HepG2 (cell line): Measurements from ENCODE around the gene PLA2R1.

Source experiments
- CTCF ChIP-seq: sonication (generic); formaldehyde crosslinking; IDR thresholded peaks from 2 replicates; pipeline ENCODE4 v1.5.0; 2020; ENCODE audit warnings: mild to moderate bottlenecking, missing genetic modification reagents, moderate library complexity
- EHMT2 ChIP-seq: fragments of 200-600 bp; sonication (generic); IDR thresholded peaks from 2 replicates; pipeline ENCODE4 v1.7.0; 2017; ENCODE audit warnings: antibody characterized with exemption, low read depth, low read length, borderline replicate concordance
- EZH2 ChIP-seq: conservative IDR thresholded peaks from 2 replicates; pipeline ENCODE4 v1.6.1; 2012; ENCODE audit warnings: mild to moderate bottlenecking, low read depth, low read length, moderate library complexity
- FOXP1 ChIP-seq, 2 experiments: fragments of 450-650 bp in 1 of 2; IDR thresholded peaks; 2 replicates each; pipeline ENCODE4 v1.6.1; 2017 to 2018; ENCODE audit warnings: antibody characterized with exemption in 1 of 2
- FOXP4 ChIP-seq: sonication (generic); formaldehyde crosslinking; IDR thresholded peaks from 2 replicates; pipeline ENCODE4 v1.4.0; 2020; ENCODE audit warnings: missing genetic modification reagents
- MYNN ChIP-seq: sonication (generic); formaldehyde crosslinking; IDR thresholded peaks from 2 replicates; pipeline ENCODE4 v1.4.0; 2020; ENCODE audit warnings: mild to moderate bottlenecking, low read depth, missing genetic modification reagents
- NR3C1 ChIP-seq: sonication (generic); formaldehyde crosslinking; IDR thresholded peaks from 2 replicates; pipeline ENCODE4 v1.4.0; 2020; ENCODE audit warnings: missing genetic modification reagents
- POLR2A ChIP-seq, 2 experiments: IDR thresholded peaks; 2 replicates each; pipeline ENCODE4 v1.6.1; 2011; ENCODE audit warnings: low read depth in 2 of 2, low read length in 2 of 2, mild to moderate bottlenecking in 1 of 2, moderate library complexity in 1 of 2; ENCODE audit not compliant: insufficient read depth in 1 of 2
- RBAK ChIP-seq: sonication (generic); formaldehyde crosslinking; IDR thresholded peaks from 2 replicates; pipeline ENCODE4 v1.5.1; 2020; ENCODE audit warnings: mild to moderate bottlenecking, missing genetic modification reagents
- ZBTB7B ChIP-seq: sonication (generic); formaldehyde crosslinking; IDR thresholded peaks from 2 replicates; pipeline ENCODE4 v1.4.0; 2020; ENCODE audit warnings: missing genetic modification reagents
- ZFP36L1 ChIP-seq: sonication (generic); formaldehyde crosslinking; IDR thresholded peaks from 2 replicates; pipeline ENCODE4 v1.8.0; 2022; ENCODE audit warnings: mild to moderate bottlenecking, missing genetic modification reagents, moderate library complexity
- ZNF501 ChIP-seq: sonication (generic); formaldehyde crosslinking; IDR thresholded peaks from 2 replicates; pipeline ENCODE4 v1.5.1; 2020; ENCODE audit warnings: mild to moderate bottlenecking, moderate library complexity, missing genetic modification reagents
- ZNF589 ChIP-seq: sonication (generic); formaldehyde crosslinking; conservative IDR thresholded peaks from 2 replicates; pipeline ENCODE4 v1.8.0; 2022; ENCODE audit warnings: mild to moderate bottlenecking, moderate library complexity, missing genetic modification reagents
- TF ChIP-seq, protein P1 (sequence below): IDR thresholded peaks from 2 replicates; pipeline ENCODE4 v1.6.1; 2012; ENCODE audit warnings: inconsistent platforms

- TF ChIP-seq FOXP1 (IDR thresholded peaks at IDR 0.05): no peak
- no peak for TF ChIP-seq FOXP1 (CRISPR knock-in tag; IDR thresholded peaks at IDR 0.05)
- TF ChIP-seq ZBTB7B (CRISPR knock-in tag): no peak
- TF ChIP-seq ZNF501 (CRISPR knock-in tag): no peak
- no peak for TF ChIP-seq ZFP36L1 (CRISPR knock-in tag)
- no peak for TF ChIP-seq ZNF589 (CRISPR knock-in tag)
- no peak for TF ChIP-seq NR3C1 (CRISPR knock-in tag)
- TF ChIP-seq CTCF: no peak
- no peak for TF ChIP-seq FOXP4
- no peak for TF ChIP-seq POLR2A (IDR thresholded peaks at IDR 0.05; ENCODE audit: insufficient read depth in 1 of 2, low read depth in 2 of 2, low read length in 2 of 2)
- TF ChIP-seq, protein P1, sequence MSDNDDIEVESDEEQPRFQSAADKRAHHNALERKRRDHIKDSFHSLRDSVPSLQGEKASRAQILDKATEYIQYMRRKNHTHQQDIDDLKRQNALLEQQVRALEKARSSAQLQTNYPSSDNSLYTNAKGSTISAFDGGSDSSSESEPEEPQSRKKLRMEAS: no peak
- no peak for TF ChIP-seq MYNN (CRISPR knock-in tag)
- no peak for TF ChIP-seq EZH2
- TF ChIP-seq RBAK (CRISPR knock-in tag): no peak
- no peak for TF ChIP-seq EHMT2
Observed at GRCh38 chr2:159903443-159904126, 158.8 kb downstream of the PLA2R1 start.
